Uterus (tissue), 2 donors: ENCODE results near the gene SERINC2.
"Not testable (repeated sequence)": the region's sequence is repeated elsewhere in the genome, so short reads cannot be mapped to it uniquely, and the experiment has no call there.

Source experiments
- POLR2A ChIP-seq, 2 donors: fragments of 450-650 bp; IDR thresholded peaks; one replicate each; pipeline ENCODE4 v1.6.1; 2016; ENCODE audit warnings: antibody characterized with exemption in 2 of 2, mild to moderate bottlenecking in 1 of 2, moderate library complexity in 1 of 2
- TF ChIP-seq, protein P1 (sequence below), 4 experiments: fragments of 200-600 bp in 2 of 4; fragments of 450-650 bp in 2 of 4; sonication (generic) in 2 of 4; IDR thresholded peaks; one replicate each; pipeline ENCODE4 v1.5.1; 2016 to 2019; ENCODE audit warnings: antibody characterized with exemption in 4 of 4, mild to moderate bottlenecking in 2 of 4, moderate library complexity in 1 of 4

GRCh38 chr1:31472673-31473072 is 59.7 kb downstream of the SERINC2 start:
- TF ChIP-seq, protein P1, sequence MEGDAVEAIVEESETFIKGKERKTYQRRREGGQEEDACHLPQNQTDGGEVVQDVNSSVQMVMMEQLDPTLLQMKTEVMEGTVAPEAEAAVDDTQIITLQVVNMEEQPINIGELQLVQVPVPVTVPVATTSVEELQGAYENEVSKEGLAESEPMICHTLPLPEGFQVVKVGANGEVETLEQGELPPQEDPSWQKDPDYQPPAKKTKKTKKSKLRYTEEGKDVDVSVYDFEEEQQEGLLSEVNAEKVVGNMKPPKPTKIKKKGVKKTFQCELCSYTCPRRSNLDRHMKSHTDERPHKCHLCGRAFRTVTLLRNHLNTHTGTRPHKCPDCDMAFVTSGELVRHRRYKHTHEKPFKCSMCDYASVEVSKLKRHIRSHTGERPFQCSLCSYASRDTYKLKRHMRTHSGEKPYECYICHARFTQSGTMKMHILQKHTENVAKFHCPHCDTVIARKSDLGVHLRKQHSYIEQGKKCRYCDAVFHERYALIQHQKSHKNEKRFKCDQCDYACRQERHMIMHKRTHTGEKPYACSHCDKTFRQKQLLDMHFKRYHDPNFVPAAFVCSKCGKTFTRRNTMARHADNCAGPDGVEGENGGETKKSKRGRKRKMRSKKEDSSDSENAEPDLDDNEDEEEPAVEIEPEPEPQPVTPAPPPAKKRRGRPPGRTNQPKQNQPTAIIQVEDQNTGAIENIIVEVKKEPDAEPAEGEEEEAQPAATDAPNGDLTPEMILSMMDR (IDR thresholded peaks at IDR 0.05), result not testable (repeated sequence)
- not testable (repeated sequence) for TF ChIP-seq POLR2A (IDR thresholded peaks at IDR 0.05)
